ENCODE measurements around the gene PANX2.
"Not testable (repeated sequence)": the region's sequence is repeated elsewhere in the genome, so short reads cannot be mapped to it uniquely, and the experiment has no call there.

PANX2 gene

GRCh38 chr22:50199251-50199721 lies 28.8 kb downstream of the PANX2 start:
- no peak for DNase-seq (ENCODE audit: low spot score)

GRCh38 chr22:50199829-50200460 lies 29.4 kb downstream of the PANX2 start:
- DNase-seq (ENCODE audit: low spot score) = peak; percentile 68

GRCh38 chr22:50200461-50201190 lies 30.1 kb downstream of the PANX2 start, which contains the start of gene SELENOO:
SELENOO (plus strand) TSS chr22:50201011; CDS start chr22:50201037, 26 bp downstream.
- peak; percentile 95 for DNase-seq (ENCODE audit: low spot score)

GRCh38 chr22:50201191-50202129 lies 30.9 kb downstream of the PANX2 start:
- no peak for DNase-seq (ENCODE audit: low spot score)

GRCh38 chr22:50202130-50202666 lies 31.7 kb downstream of the PANX2 start:
- DNase-seq (ENCODE audit: low spot score) = no peak

GRCh38 chr22:50203288-50203687 lies 32.8 kb downstream of the PANX2 start:
- no peak for DNase-seq (ENCODE audit: low spot score)

- no peak for DNase-seq (ENCODE audit: low spot score)
Measured at GRCh38 chr22:50204571-50204970, 34.0 kb downstream of the PANX2 start.

- DNase-seq (ENCODE audit: low spot score) = not testable (repeated sequence)
Measured at GRCh38 chr22:50204998-50205397, 34.5 kb downstream of the PANX2 start.

GRCh38 chr22:50205781-50206569 lies 35.4 kb downstream of the PANX2 start:
- no peak for DNase-seq (ENCODE audit: low spot score)

- DNase-seq (ENCODE audit: low spot score) = peak; percentile 72
Measured at GRCh38 chr22:50206599-50206998, 36.1 kb downstream of the PANX2 start.

GRCh38 chr22:50207383-50208140 lies 37.0 kb downstream of the PANX2 start:
- no peak for DNase-seq (ENCODE audit: low spot score)

GRCh38 chr22:50208430-50208938 lies 38.0 kb downstream of the PANX2 start:
- no peak for DNase-seq (ENCODE audit: low spot score)

- no peak for DNase-seq (ENCODE audit: low spot score)
Measured at GRCh38 chr22:50208939-50209892, 38.7 kb downstream of the PANX2 start.

GRCh38 chr22:50209893-50210292 lies 39.4 kb downstream of the PANX2 start:
- DNase-seq (ENCODE audit: low spot score) = no peak

- DNase-seq (ENCODE audit: low spot score) = no peak
Measured at GRCh38 chr22:50210378-50211139, 40.0 kb downstream of the PANX2 start.

- no peak for DNase-seq (ENCODE audit: low spot score)
Measured at GRCh38 chr22:50211147-50211546, 40.6 kb downstream of the PANX2 start.

GRCh38 chr22:50213263-50213662 lies 42.7 kb downstream of the PANX2 start:
- no peak for DNase-seq (ENCODE audit: low spot score)
